ENCODE results near the gene ZSCAN29. TPM values are rescaled to one million over a fixed set of nuclear protein-coding genes. Genes with fewer than 3 reads are reported as not detected.

Gene ZSCAN29
- total and polyA plus RNA-seq, 2 of the 13 experiments (the other 11 are each of a cell fraction or from before 2014, with no cell fraction given), result 8.3 to 27.4 TPM

GRCh38 chr15:43370310-43370974 is 401 bp downstream of the ZSCAN29 start (continued):
- TF ChIP-seq HMGXB4 (CRISPR knock-in tag; IDR thresholded peaks at IDR 0.05; ENCODE audit: borderline replicate concordance in 1 of 2, low read depth in 1 of 2), result 0 out of 4 replicates have a peak, but pooled peaks of 1 of the 2 experiments have one; percentile 2
- 0 out of 2 replicates have a peak, but pooled peaks have one; percentile 0 for TF ChIP-seq ZFAT (CRISPR knock-in tag; conservative IDR thresholded peaks at IDR 0.05)
- no peak for TF ChIP-seq KLF12 (CRISPR knock-in tag; IDR thresholded peaks at IDR 0.05; ENCODE audit: borderline replicate concordance)
- TF ChIP-seq NRL (CRISPR knock-in tag; IDR thresholded peaks at IDR 0.05; ENCODE audit: borderline replicate concordance), result peak; percentile 23; the same call in 1 of the 2 replicates
- TF ChIP-seq, protein P1, sequence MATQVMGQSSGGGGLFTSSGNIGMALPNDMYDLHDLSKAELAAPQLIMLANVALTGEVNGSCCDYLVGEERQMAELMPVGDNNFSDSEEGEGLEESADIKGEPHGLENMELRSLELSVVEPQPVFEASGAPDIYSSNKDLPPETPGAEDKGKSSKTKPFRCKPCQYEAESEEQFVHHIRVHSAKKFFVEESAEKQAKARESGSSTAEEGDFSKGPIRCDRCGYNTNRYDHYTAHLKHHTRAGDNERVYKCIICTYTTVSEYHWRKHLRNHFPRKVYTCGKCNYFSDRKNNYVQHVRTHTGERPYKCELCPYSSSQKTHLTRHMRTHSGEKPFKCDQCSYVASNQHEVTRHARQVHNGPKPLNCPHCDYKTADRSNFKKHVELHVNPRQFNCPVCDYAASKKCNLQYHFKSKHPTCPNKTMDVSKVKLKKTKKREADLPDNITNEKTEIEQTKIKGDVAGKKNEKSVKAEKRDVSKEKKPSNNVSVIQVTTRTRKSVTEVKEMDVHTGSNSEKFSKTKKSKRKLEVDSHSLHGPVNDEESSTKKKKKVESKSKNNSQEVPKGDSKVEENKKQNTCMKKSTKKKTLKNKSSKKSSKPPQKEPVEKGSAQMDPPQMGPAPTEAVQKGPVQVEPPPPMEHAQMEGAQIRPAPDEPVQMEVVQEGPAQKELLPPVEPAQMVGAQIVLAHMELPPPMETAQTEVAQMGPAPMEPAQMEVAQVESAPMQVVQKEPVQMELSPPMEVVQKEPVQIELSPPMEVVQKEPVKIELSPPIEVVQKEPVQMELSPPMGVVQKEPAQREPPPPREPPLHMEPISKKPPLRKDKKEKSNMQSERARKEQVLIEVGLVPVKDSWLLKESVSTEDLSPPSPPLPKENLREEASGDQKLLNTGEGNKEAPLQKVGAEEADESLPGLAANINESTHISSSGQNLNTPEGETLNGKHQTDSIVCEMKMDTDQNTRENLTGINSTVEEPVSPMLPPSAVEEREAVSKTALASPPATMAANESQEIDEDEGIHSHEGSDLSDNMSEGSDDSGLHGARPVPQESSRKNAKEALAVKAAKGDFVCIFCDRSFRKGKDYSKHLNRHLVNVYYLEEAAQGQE (IDR thresholded peaks at IDR 0.05; ENCODE audit: borderline replicate concordance in 1 of 2, low read depth in 1 of 2, low read length in 2 of 2), result peak; percentile 30 to 84
- no peak for TF ChIP-seq ZNF605 (CRISPR knock-in tag; IDR thresholded peaks at IDR 0.05)
- 0 out of 2 replicates have a peak, but pooled peaks have one; percentile 33 for TF ChIP-seq ARHGAP35 (CRISPR knock-in tag; IDR thresholded peaks at IDR 0.05; ENCODE audit: borderline replicate concordance)
- no peak for TF ChIP-seq ZNF143 (CRISPR knock-in tag; IDR thresholded peaks at IDR 0.05)
- TF ChIP-seq, protein P2, sequence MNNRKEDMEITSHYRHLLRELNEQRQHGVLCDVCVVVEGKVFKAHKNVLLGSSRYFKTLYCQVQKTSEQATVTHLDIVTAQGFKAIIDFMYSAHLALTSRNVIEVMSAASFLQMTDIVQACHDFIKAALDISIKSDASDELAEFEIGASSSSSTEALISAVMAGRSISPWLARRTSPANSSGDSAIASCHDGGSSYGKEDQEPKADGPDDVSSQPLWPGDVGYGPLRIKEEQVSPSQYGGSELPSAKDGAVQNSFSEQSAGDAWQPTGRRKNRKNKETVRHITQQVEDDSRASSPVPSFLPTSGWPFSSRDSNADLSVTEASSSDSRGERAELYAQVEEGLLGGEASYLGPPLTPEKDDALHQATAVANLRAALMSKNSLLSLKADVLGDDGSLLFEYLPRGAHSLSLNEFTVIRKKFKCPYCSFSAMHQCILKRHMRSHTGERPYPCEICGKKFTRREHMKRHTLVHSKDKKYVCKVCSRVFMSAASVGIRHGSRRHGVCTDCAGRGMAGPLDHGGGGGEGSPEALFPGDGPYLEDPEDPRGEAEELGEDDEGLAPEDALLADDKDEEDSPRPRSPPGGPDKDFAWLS (CRISPR knock-in tag; IDR thresholded peaks at IDR 0.05; ENCODE audit: borderline replicate concordance), result no peak
- TF ChIP-seq, protein P3, sequence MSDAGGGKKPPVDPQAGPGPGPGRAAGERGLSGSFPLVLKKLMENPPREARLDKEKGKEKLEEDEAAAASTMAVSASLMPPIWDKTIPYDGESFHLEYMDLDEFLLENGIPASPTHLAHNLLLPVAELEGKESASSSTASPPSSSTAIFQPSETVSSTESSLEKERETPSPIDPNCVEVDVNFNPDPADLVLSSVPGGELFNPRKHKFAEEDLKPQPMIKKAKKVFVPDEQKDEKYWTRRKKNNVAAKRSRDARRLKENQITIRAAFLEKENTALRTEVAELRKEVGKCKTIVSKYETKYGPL (CRISPR knock-in tag; IDR thresholded peaks at IDR 0.05), result no peak
- TF ChIP-seq ZSCAN20 (CRISPR knock-in tag; IDR thresholded peaks at IDR 0.05; ENCODE audit: borderline replicate concordance), result no peak; the same call in 1 of the 2 replicates
- TF ChIP-seq ZNF546 (CRISPR knock-in tag; conservative IDR thresholded peaks at IDR 0.05), result peak; percentile 26; the same call in 1 of the 2 replicates
- no peak for TF ChIP-seq NFYC (CRISPR knock-in tag; IDR thresholded peaks at IDR 0.05)

Data from HepG2 (cell line).